Stimulated activated effector memory CD8-positive, alpha-beta T cell treated with anti-CD3 and anti-CD28 coated beads, Interleukin-12 subunit alpha, Interleukin-12 subunit beta, amount 100 ng/mL, for 72 hours (primary cell): ENCODE results near the gene CYYR1.
"Not testable (repeated sequence)": the region's sequence is repeated elsewhere in the genome, so short reads cannot be mapped to it uniquely, and the experiment has no call there.

ENCODE experiments used
- ATAC-seq: fragments of 150-1000 bp; cut with Tn5 transposase; 2 replicates; pipeline ENCODE4 v1.10.0; 2021
- DNase-seq, 2 donors: peaks; one replicate each; pipeline ENCODE4 v3.0.0; 2021 to 2022; ENCODE audit warnings: low spot score in 2 of 2
- H3K27ac Mint-ChIP-seq: one replicate; pipeline ENCODE4 v1.8.0; 2022; ENCODE audit warnings: mild to moderate bottlenecking, mixed read lengths
- H3K36me3 Mint-ChIP-seq: one replicate; pipeline ENCODE4 v1.8.0; 2022; ENCODE audit warnings: mild to moderate bottlenecking, mixed read lengths
- H3K4me1 Mint-ChIP-seq: one replicate; pipeline ENCODE4 v1.8.0; 2022; ENCODE audit warnings: mixed read lengths
- H3K4me3 Mint-ChIP-seq: one replicate; pipeline ENCODE4 v1.8.0; 2022; ENCODE audit warnings: mild to moderate bottlenecking, mixed read lengths
- H3K9me3 Mint-ChIP-seq: one replicate; pipeline ENCODE4 v1.8.0; 2022; ENCODE audit warnings: mixed read lengths

Gene CYYR1

DNA sequence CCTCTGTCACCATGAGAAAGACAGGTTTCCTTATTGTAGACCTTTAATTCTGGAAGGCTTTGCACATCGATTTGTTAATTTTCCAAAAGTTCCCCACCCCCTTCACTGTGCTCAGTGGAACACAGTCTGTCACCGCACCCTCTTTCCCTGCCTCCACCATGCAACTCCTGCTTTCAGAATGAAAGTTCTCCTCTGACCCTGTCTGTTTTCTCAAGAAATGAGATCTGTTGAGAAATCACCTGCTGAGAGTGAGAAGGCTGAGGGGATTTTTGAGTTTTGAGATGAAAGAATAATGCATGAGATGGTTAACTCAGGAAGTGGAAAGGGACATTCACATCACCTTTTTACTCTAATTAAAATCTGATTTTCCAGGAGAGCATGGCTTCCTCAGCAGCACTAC is 99.6 kb downstream of the CYYR1 start:
- Mint-ChIP-seq H3K4me3 (no peak overlapping the region), H3K36me3 (no peaks in the 10 kb centered on the region), H3K4me1 (no peaks in the 10 kb centered on the region), H3K27ac (no peak overlapping the region), H3K9me3 (peaks cover 21% of the 10 kb centered on the region)
- no peak for DNase-seq
- peak; percentile 16 for ATAC-seq

DNA sequence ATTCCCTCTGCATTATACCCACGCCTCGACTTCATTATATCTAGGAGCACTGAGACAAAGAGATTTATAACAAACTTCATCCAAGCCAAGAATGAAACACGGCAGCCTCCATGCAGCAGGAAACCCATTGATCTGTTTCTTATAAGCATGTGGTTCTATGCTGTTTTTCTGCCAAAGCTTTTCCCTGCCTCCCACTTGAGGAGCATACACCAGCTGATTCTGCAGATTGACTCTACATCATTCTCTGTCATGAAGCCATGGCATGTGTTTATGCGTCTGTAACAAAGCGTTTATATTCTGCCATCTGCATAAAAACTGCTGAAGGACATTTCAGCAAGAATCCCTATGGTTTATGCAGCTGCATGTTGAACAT is 102.0 kb downstream of the CYYR1 start:
- ATAC-seq, result no peak
- H3K9me3 Mint-ChIP-seq, result peaks cover 18% of the 10 kb centered on the region
- no peaks in the 10 kb centered on the region for H3K36me3 Mint-ChIP-seq
- no peaks in the 10 kb centered on the region for H3K4me1 Mint-ChIP-seq
- DNase-seq, result no peak
- no peak overlapping the region for H3K27ac Mint-ChIP-seq
- H3K4me3 Mint-ChIP-seq, result no peak overlapping the region

DNA sequence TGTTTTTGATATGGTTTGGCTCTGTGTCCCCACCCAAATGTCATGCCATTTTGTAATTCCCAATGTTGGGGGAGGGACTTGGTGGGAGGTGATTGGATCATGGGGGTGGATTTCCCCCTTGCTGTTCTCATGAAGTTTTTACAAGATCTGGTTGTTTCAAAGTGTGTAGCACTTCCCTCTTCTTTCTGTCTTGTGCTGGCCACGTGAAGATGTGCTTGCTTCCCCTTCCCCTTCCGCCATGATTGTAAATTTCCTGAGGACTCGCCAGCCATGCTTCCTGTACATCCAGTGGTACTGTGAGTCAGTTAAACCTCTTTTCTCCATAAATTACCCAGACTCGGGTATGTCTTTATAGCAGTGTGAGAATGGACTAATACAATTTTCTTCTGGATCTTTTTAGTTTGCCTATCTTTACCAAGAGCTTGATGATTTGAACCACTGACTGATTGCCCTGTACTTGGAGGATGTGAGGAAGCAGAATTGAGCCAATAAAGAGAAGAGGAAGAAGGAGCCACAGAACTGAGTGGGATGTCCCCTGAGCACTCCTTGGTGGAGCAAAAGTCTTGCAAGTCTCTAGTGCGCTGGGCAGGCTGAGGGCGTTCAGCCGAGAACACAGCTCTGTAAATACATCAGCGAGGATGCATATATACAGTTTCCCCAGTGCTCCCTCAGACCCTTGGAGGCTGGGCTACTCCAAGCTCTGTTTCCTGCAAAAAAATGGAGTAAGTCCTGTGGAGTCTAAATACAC is 102.6 kb downstream of the CYYR1 start:
- ATAC-seq (no peak), DNase-seq (no peak)
- no peaks in the 10 kb centered on the region for H3K36me3 Mint-ChIP-seq
- H3K9me3 Mint-ChIP-seq, result peaks cover 18% of the 10 kb centered on the region
- H3K4me1 Mint-ChIP-seq, result no peaks in the 10 kb centered on the region
- H3K4me3 Mint-ChIP-seq, result no peak overlapping the region
- H3K27ac Mint-ChIP-seq, result no peak overlapping the region

DNA sequence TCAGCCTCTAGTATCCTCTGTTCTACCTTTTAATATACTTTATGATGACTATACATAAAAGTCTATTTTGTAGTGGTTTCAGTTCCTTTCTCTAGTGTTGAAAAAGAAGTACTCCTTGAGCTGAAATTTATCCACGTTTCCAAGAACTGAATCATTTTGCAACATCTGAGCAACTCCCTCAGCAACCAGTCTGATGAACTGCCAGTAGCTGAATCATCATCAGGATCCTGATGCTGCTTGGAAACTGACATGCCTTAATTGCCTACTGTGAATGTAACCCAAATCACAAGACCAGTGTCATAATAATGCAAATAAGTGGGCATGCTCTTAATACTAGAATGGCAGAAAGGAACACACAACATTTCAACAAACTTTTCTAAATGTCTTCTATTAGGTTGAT is 103.3 kb downstream of the CYYR1 start:
- DNase-seq (no peak), ATAC-seq (no peak)
- peaks cover 16% of the 10 kb centered on the region for H3K9me3 Mint-ChIP-seq
- no peak overlapping the region for H3K4me3 Mint-ChIP-seq
- no peaks in the 10 kb centered on the region for H3K36me3 Mint-ChIP-seq
- no peak overlapping the region for H3K27ac Mint-ChIP-seq
- no peaks in the 10 kb centered on the region for H3K4me1 Mint-ChIP-seq

DNA sequence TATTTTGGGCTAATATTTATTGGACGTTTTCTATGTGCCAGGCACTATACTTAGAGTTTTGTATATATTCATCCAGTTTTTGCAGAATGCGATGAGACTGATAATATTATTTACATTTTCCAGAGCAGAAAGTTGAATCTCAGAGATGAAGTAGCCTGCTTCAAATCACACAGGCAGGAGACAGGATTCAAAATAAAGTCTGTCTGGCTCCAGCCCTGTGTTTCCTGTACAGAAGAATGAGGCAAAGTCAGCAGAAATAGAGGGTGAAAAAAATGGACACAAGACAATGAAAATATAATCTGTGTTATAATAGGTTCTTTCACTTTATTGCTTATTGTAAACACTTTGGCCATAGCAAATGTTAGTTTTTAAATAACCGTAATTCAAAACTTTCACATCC is 107.2 kb downstream of the CYYR1 start:
- Mint-ChIP-seq H3K4me3 (no peak overlapping the region), H3K36me3 (no peaks in the 10 kb centered on the region), H3K4me1 (no peaks in the 10 kb centered on the region), H3K27ac (no peak overlapping the region), H3K9me3 (peaks cover 16% of the 10 kb centered on the region)
- DNase-seq (no peak), ATAC-seq (no peak)

DNA sequence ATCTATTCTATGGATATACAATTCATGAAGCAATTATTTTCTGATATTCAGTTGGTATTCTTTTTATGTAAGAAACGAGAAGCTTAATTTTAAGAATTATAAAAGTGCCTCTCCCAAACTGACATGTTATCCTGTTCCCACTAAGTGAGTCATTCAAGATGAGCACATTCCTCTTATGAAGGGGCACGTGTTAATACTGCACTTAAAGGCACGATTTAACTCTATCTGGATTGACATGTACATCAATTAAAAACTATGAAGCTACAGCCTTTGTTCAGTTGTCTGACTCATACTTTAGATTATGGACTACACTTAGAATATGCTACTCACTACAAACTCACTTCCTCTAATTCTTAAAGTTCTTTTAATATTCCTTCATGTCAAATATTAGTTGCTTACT is 111.6 kb downstream of the CYYR1 start:
- no peak overlapping the region for H3K4me3 Mint-ChIP-seq
- H3K4me1 Mint-ChIP-seq, result no peaks in the 10 kb centered on the region
- no peaks in the 10 kb centered on the region for H3K36me3 Mint-ChIP-seq
- DNase-seq (no peak), ATAC-seq (no peak)
- peaks cover 6% of the 10 kb centered on the region for H3K9me3 Mint-ChIP-seq
- H3K27ac Mint-ChIP-seq, result no peak overlapping the region

DNA sequence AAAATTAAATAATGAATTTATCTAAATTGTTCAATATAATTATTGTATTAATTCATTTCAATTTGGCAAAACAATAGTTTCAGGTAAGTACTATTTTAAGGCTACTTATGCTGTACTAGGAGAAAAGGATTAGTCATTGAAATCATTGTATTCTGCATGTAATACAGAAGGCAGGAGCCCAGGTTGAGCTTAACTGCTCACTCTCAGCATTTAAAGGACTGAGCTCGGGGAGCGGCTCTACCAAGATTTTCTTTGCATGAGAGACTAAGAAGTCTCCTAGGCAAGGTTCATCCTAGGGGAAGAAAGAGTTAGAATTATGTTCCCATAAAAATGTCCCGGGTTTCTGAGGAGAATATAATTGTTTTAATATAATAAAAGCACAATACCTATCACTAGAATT is 112.5 kb downstream of the CYYR1 start:
- no peak overlapping the region for H3K27ac Mint-ChIP-seq
- H3K36me3 Mint-ChIP-seq, result no peaks in the 10 kb centered on the region
- ATAC-seq, result no peak
- H3K9me3 Mint-ChIP-seq, result peaks cover 6% of the 10 kb centered on the region
- no peaks in the 10 kb centered on the region for H3K4me1 Mint-ChIP-seq
- no peak overlapping the region for H3K4me3 Mint-ChIP-seq
- no peak for DNase-seq

DNA sequence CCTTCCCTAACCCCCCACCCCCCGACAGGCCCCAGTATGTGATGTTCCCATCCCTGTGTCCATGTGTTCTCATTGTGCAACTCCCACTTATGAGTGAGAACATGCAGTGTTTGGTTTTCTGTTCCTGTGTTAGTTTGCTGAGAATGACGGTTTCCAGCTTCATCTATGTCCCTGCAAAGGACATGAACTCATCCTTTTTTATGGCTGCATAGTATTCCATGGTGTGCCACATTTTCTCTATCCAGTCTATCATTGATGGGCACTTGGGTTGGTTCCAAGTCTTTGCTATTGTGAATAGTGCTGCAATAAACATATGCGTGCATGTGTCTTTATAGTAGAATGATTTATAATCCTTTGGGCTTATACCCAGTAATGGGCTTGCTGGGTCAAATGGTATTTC is 114.2 kb downstream of the CYYR1 start:
- H3K4me3 Mint-ChIP-seq, H3K36me3 Mint-ChIP-seq, H3K9me3 Mint-ChIP-seq, H3K27ac Mint-ChIP-seq, DNase-seq, H3K4me1 Mint-ChIP-seq, ATAC-seq: not testable (repeated sequence)

DNA sequence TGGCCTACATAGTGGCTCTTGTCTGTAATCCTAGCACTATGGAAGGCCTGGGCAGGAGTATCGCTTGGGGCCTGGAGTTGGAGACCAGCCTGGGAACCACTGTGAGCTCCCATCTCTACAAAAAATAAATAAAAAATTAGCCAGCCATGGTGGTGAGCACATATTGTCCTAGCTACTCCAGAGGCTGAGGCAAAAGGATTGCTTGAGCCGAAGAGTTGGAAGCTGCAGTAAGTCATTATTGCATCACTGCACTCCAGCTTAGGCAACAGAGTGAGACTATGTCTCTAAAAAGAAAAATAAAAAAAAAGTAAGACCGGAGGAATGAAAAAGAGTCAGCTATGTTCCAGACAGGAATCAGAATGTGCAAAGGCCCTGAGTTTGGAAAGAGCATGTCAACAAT is 115.3 kb downstream of the CYYR1 start:
- Mint-ChIP-seq H3K27ac (no peak overlapping the region), H3K4me1 (no peaks in the 10 kb centered on the region)

DNA sequence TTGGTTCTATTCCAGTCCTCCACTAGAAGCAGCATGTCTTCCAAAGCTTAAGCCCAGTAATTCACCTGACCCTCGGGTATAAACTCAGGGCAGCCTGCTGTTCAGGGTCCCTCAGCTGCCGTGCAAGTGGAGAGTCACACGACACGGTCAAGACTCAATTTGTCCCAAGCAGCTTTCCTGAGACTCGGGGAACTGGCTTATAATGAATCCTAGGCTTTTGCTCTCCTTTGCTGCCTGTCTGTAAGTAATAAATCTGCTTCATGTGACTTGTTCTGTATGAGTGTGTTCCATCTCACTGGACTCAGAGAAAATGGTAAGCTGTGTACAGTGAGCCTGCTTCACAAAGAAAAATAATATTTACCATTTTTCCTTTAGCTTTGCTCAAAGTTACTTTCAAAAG is 119.8 kb downstream of the CYYR1 start:
- Mint-ChIP-seq H3K9me3 (peaks cover 2% of the 10 kb centered on the region), H3K4me3 (no peak overlapping the region), H3K36me3 (no peaks in the 10 kb centered on the region), H3K4me1 (no peaks in the 10 kb centered on the region), H3K27ac (no peak overlapping the region)
- ATAC-seq (no peak), DNase-seq (no peak)

More for the DNA sequence above, 115.3 kb downstream of the CYYR1 start:
- DNase-seq (no peak), ATAC-seq (no peak)
- Mint-ChIP-seq H3K9me3 (peaks cover 6% of the 10 kb centered on the region), H3K4me3 (no peak overlapping the region), H3K36me3 (no peaks in the 10 kb centered on the region)

DNA sequence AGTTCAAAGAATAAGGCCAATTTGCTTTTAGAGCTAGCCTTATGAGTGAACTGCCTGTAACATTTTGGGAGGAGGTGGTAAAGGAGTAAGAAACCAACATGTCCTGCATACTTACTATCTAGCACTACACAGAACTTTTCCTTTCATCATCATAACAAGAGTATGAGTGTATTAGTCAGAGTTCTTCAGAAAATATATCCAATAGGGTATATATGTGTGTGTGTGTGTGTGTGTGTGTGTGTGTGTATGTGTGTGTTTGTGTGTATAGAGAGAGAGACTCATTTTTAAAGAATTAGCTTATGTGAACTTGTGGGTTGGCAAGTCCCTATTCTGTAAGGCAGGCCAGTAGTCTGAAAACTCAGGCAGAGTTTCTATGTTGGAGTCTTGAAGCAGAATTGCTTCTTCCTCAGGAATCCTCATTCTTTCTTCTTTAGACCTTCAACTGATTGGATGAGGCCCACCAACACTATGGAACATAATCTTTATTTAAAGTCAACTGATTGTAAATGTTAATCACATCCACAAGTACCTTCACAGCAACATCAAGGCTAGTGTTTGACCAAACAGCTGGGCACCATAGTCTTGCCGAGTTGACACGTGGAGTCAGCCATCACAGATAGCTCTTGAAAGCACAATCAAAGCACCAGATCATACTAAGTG is 121.9 kb downstream of the CYYR1 start:
- no peaks in the 10 kb centered on the region for H3K9me3 Mint-ChIP-seq
- DNase-seq, result no peak
- peak; percentile 21 for ATAC-seq
- H3K36me3 Mint-ChIP-seq, result no peaks in the 10 kb centered on the region
- no peak overlapping the region for H3K27ac Mint-ChIP-seq
- H3K4me3 Mint-ChIP-seq, result no peak overlapping the region
- no peaks in the 10 kb centered on the region for H3K4me1 Mint-ChIP-seq

DNA sequence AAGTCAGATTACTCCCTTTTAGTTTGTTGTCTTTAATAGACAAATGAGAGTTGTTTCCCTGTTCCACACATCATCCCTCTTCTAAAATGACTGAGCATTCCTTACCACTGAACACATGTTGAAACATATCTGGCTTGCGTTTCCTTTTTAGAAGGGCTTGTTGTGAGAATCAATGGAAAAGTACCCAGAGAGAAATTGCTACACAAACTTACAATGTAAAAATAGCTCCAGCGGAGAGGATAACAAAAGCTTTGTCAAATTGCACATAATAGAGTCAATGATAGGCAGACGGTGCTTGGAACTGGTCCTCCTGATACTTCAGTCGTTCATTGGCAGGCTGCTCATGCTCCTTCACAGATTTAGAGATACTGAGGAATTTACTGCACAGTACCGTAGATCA is 123.9 kb downstream of the CYYR1 start:
- Mint-ChIP-seq H3K4me3 (no peak overlapping the region), H3K9me3 (no peaks in the 10 kb centered on the region), H3K4me1 (no peaks in the 10 kb centered on the region), H3K36me3 (no peaks in the 10 kb centered on the region), H3K27ac (no peak overlapping the region)
- ATAC-seq (no peak), DNase-seq (no peak)

DNA sequence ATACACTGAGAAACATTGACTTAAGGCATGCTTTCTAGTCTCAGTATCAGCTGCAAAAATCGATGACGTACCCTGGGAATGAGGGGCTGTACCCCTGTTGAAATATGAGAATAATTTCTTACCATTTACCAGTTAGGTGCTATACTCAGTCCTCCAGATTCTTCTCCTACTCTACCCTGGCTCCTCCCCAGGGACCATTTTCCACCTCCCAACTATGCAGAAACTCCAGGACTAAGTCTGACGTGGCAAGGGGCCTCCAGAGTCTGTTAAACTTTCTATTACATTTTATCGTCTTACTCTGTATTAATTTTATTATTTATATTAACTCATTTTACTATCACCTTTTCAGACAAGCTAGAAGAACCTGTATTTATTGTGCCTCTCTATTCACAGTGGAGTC is 124.3 kb downstream of the CYYR1 start:
- H3K4me1 Mint-ChIP-seq, result no peaks in the 10 kb centered on the region
- no peak for ATAC-seq
- H3K4me3 Mint-ChIP-seq, result no peak overlapping the region
- no peak for DNase-seq
- H3K36me3 Mint-ChIP-seq, result no peaks in the 10 kb centered on the region
- no peak overlapping the region for H3K27ac Mint-ChIP-seq
- no peaks in the 10 kb centered on the region for H3K9me3 Mint-ChIP-seq

DNA sequence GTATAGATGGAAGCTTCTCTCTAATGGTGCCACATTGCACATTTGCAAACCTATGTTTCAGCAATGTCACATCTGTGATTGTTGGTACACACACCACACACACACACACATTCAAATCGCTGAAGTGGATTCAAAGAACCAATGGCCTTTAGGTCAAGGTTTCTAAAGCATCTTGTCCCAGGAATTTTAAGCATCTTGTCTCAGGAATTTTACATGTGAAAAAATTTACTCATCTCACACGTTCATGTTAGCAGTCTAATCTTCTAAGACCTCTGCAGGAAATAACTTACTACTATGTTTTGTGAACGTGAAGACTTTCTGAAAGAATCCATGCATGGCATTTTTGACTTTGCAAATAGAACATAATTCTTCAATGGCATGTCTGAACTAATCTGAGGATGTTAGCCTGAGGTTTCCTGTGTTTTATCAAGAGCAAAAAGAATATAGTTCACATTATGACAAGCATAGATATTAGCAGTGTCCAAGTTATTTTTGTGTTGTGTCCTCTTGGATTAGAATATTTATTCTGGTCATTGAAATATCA is 125.1 kb downstream of the CYYR1 start:
- no peak overlapping the region for H3K4me3 Mint-ChIP-seq
- no peaks in the 10 kb centered on the region for H3K9me3 Mint-ChIP-seq
- DNase-seq (no peak), ATAC-seq (no peak)
- no peak overlapping the region for H3K27ac Mint-ChIP-seq
- H3K36me3 Mint-ChIP-seq, result no peaks in the 10 kb centered on the region
- H3K4me1 Mint-ChIP-seq, result no peaks in the 10 kb centered on the region

DNA sequence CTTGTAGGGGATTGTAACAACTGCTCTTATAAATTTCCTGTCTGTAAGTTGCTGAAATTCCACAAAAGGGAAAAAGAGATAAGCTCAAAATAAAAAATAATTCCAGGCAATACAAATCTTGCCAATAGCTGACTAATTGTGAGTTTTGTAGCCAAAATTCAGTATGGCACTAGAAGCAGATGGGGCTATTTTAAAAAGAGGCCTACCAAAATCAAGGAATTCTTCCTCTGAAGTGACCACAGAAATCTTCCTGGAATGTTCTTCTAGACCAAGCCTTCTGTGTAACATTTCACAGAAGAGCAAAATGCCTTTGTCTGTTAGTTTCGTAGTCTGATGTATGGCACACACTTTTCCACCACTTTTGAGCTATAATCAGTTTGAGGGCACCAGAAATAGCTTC is 127.6 kb downstream of the CYYR1 start:
- no peak overlapping the region for H3K27ac Mint-ChIP-seq
- ATAC-seq (no peak), DNase-seq (no peak)
- H3K9me3 Mint-ChIP-seq, result no peaks in the 10 kb centered on the region
- no peak overlapping the region for H3K4me3 Mint-ChIP-seq
- H3K36me3 Mint-ChIP-seq, result no peaks in the 10 kb centered on the region
- no peaks in the 10 kb centered on the region for H3K4me1 Mint-ChIP-seq

DNA sequence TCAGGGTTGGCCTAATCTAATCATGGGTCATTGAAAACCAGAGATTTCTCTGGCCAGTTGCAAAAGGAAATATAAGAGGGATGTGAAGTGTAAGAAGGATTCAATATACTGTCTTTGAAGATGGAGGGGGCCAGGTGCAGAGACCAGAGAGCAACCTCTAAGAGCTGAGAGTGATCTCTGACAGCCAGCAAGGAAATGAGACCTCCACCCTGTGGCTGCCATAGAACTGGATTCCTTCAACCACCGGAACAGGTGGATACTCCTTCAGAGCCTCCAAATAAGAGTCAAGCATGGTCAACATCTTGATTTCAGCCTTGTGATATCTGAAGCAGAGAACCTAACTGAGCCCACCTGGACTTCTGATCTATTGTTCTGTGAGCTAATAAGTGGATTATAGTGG is 128.4 kb downstream of the CYYR1 start:
- no peak overlapping the region for H3K27ac Mint-ChIP-seq
- DNase-seq (no peak), ATAC-seq (no peak)
- H3K9me3 Mint-ChIP-seq, result no peaks in the 10 kb centered on the region
- no peaks in the 10 kb centered on the region for H3K4me1 Mint-ChIP-seq
- no peaks in the 10 kb centered on the region for H3K36me3 Mint-ChIP-seq
- no peak overlapping the region for H3K4me3 Mint-ChIP-seq
